Measurements from ENCODE around the gene NXPH4. TPM values are rescaled to one million over a fixed set of nuclear protein-coding genes. Genes with fewer than 3 reads are reported as not detected.

The NXPH4 gene
- total and polyA plus RNA-seq, 10 of the 15 experiments (the other 5 are each of a cell fraction or from before 2014, with no cell fraction given) = 0.03 to 0.26 TPM; not detected in 8

- no peak for TF ChIP-seq ELK1 (IDR thresholded peaks at IDR 0.05; ENCODE audit: low read depth, low read length)
- TF ChIP-seq ZNF687 (IDR thresholded peaks at IDR 0.05) = no peak
- TF ChIP-seq YBX1 (IDR thresholded peaks at IDR 0.05) = no peak
- TF ChIP-seq E2F8 (IDR thresholded peaks at IDR 0.05; ENCODE audit: low read depth, partially characterized antibody) = no peak
- no peak for TF ChIP-seq ZBTB4 (CRISPR knock-in tag; IDR thresholded peaks at IDR 0.05)
- TF ChIP-seq NFYB (IDR thresholded peaks at IDR 0.05; ENCODE audit: insufficient read depth, low read depth, low read length) = no peak
- TF ChIP-seq STAT3 (IDR thresholded peaks at IDR 0.05; ENCODE audit: low read depth, low read length) = no peak
These were observed 38.4 kb upstream of the NXPH4 start (continued) for GRCh38 chr12:57178213-57178612.
